Measurements from ENCODE around the gene FGFR2.

Gene FGFR2

GRCh38 chr10:121591186-121591585 is 7.1 kb downstream of the FGFR2 start:
- DNase-seq = no peak

GRCh38 chr10:121590772-121591171 is 7.5 kb downstream of the FGFR2 start:
- no peak for DNase-seq

GRCh38 chr10:121589553-121589952 is 8.7 kb downstream of the FGFR2 start:
- no peak for DNase-seq

- no peak for DNase-seq
These were observed 14.4 kb downstream of the FGFR2 start for GRCh38 chr10:121583857-121584256.

- DNase-seq = no peak
These were observed 15.0 kb downstream of the FGFR2 start for GRCh38 chr10:121583258-121583657.

GRCh38 chr10:121580276-121581116 is 17.7 kb downstream of the FGFR2 start:
- DNase-seq = peak in 2 of 51 donors; percentile 16 to 28

GRCh38 chr10:121579656-121580055 is 18.6 kb downstream of the FGFR2 start:
- DNase-seq = no peak

GRCh38 chr10:121578965-121579364 is 19.3 kb downstream of the FGFR2 start:
- DNase-seq = no peak

- no peak for DNase-seq
These were observed 19.9 kb downstream of the FGFR2 start for GRCh38 chr10:121578298-121578697.

GRCh38 chr10:121577568-121577967 is 20.7 kb downstream of the FGFR2 start:
- DNase-seq = no peak

GRCh38 chr10:121576139-121576538 is 22.1 kb downstream of the FGFR2 start:
- DNase-seq = peak in 1 of 51 donors; percentile 11

- no peak for DNase-seq
These were observed 23.6 kb downstream of the FGFR2 start for GRCh38 chr10:121574519-121575166.

- DNase-seq = no peak
These were observed 24.7 kb downstream of the FGFR2 start for GRCh38 chr10:121573538-121573941.

- DNase-seq = no peak
These were observed 25.2 kb downstream of the FGFR2 start for GRCh38 chr10:121572859-121573537.

GRCh38 chr10:121570315-121570714 is 27.9 kb downstream of the FGFR2 start:
- DNase-seq = no peak

GRCh38 chr10:121568275-121568674 is 30.0 kb downstream of the FGFR2 start:
- DNase-seq = no peak

- no peak for DNase-seq
These were observed 30.7 kb downstream of the FGFR2 start for GRCh38 chr10:121567569-121567968.

GRCh38 chr10:121566755-121567154 is 31.5 kb downstream of the FGFR2 start:
- peak in 13 of 51 donors; percentile 28 to 58 (median 42) for DNase-seq

GRCh38 chr10:121559326-121560026 is 38.8 kb downstream of the FGFR2 start:
- peak in 1 of 51 donors; percentile 19 for DNase-seq

- DNase-seq = peak in 1 of 51 donors; percentile 18
These were observed 40.0 kb downstream of the FGFR2 start for GRCh38 chr10:121558238-121558637.

- DNase-seq = no peak
These were observed 41.2 kb downstream of the FGFR2 start for GRCh38 chr10:121556918-121557573.

Measured in hypothalamus (tissue), 51 donors.